ENCODE data around the gene PGAM5. TPM values are rescaled to one million over a fixed set of nuclear protein-coding genes. Genes with fewer than 3 reads are reported as not detected.

The PGAM5 gene
- total RNA-seq, 1 donor from 2014 or later, result 41.2 TPM

DNA sequence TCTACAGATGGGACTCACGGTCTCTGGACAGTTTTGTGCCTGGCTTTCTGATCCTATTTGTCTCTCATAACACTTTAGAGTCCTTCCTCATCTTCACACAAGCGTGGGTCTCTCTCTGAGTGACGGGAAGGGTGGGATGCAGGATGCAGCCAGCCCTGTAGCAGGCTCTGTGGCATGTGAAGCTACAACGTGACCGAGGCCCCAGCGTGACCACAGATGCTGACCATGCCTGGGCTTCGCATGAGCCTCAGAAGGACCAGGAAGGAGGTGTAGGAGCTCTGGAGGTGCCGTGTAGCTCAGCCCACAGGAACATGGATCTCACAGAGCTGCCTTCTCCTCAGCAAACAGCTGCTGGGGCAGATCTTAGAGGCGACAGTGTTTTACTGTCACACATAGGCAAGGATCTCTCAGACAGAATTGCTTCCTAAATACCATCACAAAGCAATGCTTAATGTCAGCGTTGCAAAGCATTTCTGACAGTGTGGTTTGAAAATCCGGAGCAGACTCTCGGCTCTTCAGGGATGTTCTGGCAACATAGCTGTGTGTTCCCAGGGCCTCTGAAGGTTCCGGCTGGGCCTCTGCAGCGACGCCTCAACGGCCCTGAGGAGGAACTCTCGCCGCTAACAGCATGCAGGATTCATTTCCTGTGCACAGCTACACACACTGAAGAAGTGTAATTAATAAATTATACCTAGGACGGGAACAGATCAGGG is 29.1 kb downstream of the PGAM5 start:
- intact Hi-C loops (cut with DNase I), result no loop called here
- Histone ChIP-seq H3K4me1 (no peaks in the 10 kb centered on the region), H3K9me3 (no peaks in the 10 kb centered on the region), H3K4me3 (no peak overlapping the region), H3K27me3 (no peaks in the 10 kb centered on the region), H3K36me3 (peaks cover 85 to 95% of the 10 kb centered on the region in 2 donors), H3K27ac (no peak overlapping the region)
- no peak for TF ChIP-seq CTCF (IDR thresholded peaks at IDR 0.05)
- DNase-seq (ENCODE audit: low spot score in 2 of 2), result no peak

DNA sequence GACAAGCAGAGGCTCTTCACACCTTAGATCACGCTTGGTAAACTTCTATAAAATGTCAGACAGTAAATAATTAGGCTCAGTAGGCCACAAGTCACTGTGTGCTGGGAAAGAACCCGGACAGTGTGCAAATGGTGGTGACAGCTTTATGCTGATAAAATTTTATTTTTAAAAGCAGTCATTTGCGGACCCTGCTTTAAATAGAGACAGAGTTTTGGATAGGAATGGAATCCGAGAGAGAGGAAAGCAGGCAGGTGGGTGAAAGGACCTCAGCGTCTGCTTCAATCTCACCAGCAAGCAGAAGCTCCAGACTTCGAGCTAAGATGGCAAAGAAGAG is 29.6 kb downstream of the PGAM5 start:
- Histone ChIP-seq H3K36me3 (peaks cover 85 to 95% of the 10 kb centered on the region in 2 donors), H3K27ac (no peak overlapping the region), H3K4me3 (no peak overlapping the region), H3K9me3 (no peaks in the 10 kb centered on the region), H3K4me1 (no peaks in the 10 kb centered on the region), H3K27me3 (no peaks in the 10 kb centered on the region)
- no peak for DNase-seq (ENCODE audit: low spot score in 2 of 2)
- intact Hi-C loops (cut with DNase I), result no loop called here
- no peak for TF ChIP-seq CTCF (IDR thresholded peaks at IDR 0.05)

- H3K9me3 ChIP-seq, result no peaks in the 10 kb centered on the region
- no peak overlapping the region for H3K27ac ChIP-seq
- no peak overlapping the region for H3K4me3 ChIP-seq
- peaks cover 85 to 95% of the 10 kb centered on the region in 2 donors for H3K36me3 ChIP-seq
- no peaks in the 10 kb centered on the region for H3K27me3 ChIP-seq
- DNase-seq (ENCODE audit: low spot score in 2 of 2), result no peak
- H3K4me1 ChIP-seq, result no peaks in the 10 kb centered on the region
- intact Hi-C loops (cut with DNase I), result no loop called here
- no peak for TF ChIP-seq CTCF (IDR thresholded peaks at IDR 0.05)
Observed at GRCh38 chr12:132740652-132741051, 30.0 kb downstream of the PGAM5 start.

GRCh38 chr12:132741620-132742019 is 31.0 kb downstream of the PGAM5 start:
- Histone ChIP-seq H3K36me3 (peaks cover 81 to 95% of the 10 kb centered on the region in 2 donors), H3K9me3 (no peaks in the 10 kb centered on the region), H3K4me1 (no peaks in the 10 kb centered on the region), H3K27me3 (no peaks in the 10 kb centered on the region), H3K4me3 (no peak overlapping the region), H3K27ac (no peak overlapping the region)
- intact Hi-C loops (cut with DNase I), result no loop called here
- no peak for TF ChIP-seq CTCF (IDR thresholded peaks at IDR 0.05)
- no peak for DNase-seq (ENCODE audit: low spot score in 2 of 2)

- no peak for DNase-seq (ENCODE audit: low spot score in 2 of 2)
- intact Hi-C loops (cut with DNase I), result no loop called here
- Histone ChIP-seq H3K4me1 (no peaks in the 10 kb centered on the region), H3K36me3 (peaks cover 82 to 98% of the 10 kb centered on the region in 2 donors), H3K27ac (no peak overlapping the region), H3K9me3 (no peaks in the 10 kb centered on the region), H3K4me3 (no peak overlapping the region), H3K27me3 (no peaks in the 10 kb centered on the region)
- TF ChIP-seq CTCF (IDR thresholded peaks at IDR 0.05), result no peak
Observed at GRCh38 chr12:132743831-132744230, 33.2 kb downstream of the PGAM5 start.

GRCh38 chr12:132746613-132747012 is 36.0 kb downstream of the PGAM5 start:
- no peaks in the 10 kb centered on the region for H3K27me3 ChIP-seq
- no peak overlapping the region for H3K27ac ChIP-seq
- intact Hi-C loops (cut with DNase I), result no loop called here
- no peak for TF ChIP-seq CTCF (IDR thresholded peaks at IDR 0.05)
- H3K4me1 ChIP-seq, result no peaks in the 10 kb centered on the region
- H3K9me3 ChIP-seq, result no peaks in the 10 kb centered on the region
- no peak overlapping the region for H3K4me3 ChIP-seq
- peaks cover 82 to 96% of the 10 kb centered on the region in 2 donors for H3K36me3 ChIP-seq
- DNase-seq (ENCODE audit: low spot score in 2 of 2), result no peak
